ENCODE measurements around the gene SELENOT.

The SELENOT gene

GRCh38 chr3:150609988-150610387 is 6.9 kb downstream of the SELENOT start:
- H3K4me3 ChIP-seq (IDR thresholded peaks at IDR 0.05; ENCODE audit: insufficient read depth, low read depth, low read length) = no peak overlapping the region
- H3K4me1 ChIP-seq (ENCODE audit: low read depth, poor library complexity, severe bottlenecking) = peaks cover 81% of the 10 kb centered on the region
- H2AFZ ChIP-seq (ENCODE audit: low read depth) = no peak overlapping the region

DNA sequence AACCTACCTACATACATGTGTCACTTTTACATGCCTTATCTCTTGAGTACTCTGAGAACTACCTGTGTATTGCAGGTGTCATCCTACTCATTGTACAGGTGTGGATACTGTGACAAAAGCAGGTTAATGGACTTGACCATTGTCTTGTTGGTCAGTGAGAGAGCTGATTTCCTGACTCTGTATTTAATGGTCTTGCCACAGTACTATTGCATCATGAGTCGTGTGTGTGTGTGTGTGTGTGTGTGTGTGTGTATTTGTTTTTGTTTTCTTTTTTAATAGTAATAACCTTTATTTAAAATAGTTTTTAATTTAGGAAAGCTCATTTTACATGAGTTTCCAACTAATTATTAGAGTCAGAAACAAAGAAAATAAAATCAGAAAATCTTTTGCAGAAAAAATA is 7.7 kb downstream of the SELENOT start:
- H3K9ac ChIP-seq = no peak overlapping the region
- TF ChIP-seq, protein P1, sequence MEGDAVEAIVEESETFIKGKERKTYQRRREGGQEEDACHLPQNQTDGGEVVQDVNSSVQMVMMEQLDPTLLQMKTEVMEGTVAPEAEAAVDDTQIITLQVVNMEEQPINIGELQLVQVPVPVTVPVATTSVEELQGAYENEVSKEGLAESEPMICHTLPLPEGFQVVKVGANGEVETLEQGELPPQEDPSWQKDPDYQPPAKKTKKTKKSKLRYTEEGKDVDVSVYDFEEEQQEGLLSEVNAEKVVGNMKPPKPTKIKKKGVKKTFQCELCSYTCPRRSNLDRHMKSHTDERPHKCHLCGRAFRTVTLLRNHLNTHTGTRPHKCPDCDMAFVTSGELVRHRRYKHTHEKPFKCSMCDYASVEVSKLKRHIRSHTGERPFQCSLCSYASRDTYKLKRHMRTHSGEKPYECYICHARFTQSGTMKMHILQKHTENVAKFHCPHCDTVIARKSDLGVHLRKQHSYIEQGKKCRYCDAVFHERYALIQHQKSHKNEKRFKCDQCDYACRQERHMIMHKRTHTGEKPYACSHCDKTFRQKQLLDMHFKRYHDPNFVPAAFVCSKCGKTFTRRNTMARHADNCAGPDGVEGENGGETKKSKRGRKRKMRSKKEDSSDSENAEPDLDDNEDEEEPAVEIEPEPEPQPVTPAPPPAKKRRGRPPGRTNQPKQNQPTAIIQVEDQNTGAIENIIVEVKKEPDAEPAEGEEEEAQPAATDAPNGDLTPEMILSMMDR (conservative IDR thresholded peaks at IDR 0.05; ENCODE audit: low read depth, low read length) = no peak

More at GRCh38 chr3:150609988-150610387, 6.9 kb downstream of the SELENOT start:
- TF ChIP-seq, protein P1 (conservative IDR thresholded peaks at IDR 0.05; ENCODE audit: low read depth, low read length) = no peak
- H3K9ac ChIP-seq = no peak overlapping the region
- H3K36me3 ChIP-seq (ENCODE audit: insufficient read depth) = peaks cover 13% of the 10 kb centered on the region; the same call in 1 of the 2 replicates
- no peaks in the 10 kb centered on the region for H3K27me3 ChIP-seq (ENCODE audit: insufficient read depth, low read depth)
- H3K79me2 ChIP-seq (ENCODE audit: insufficient read depth, low read depth) = peaks cover 96% of the 10 kb centered on the region
- peak overlapping the region; percentile 1; the same call in 1 of the 2 replicates for H3K27ac ChIP-seq
- H3K4me2 ChIP-seq = peak overlapping the region; percentile 99
- H4K20me1 ChIP-seq (ENCODE audit: insufficient read depth) = peaks cover 80% of the 10 kb centered on the region

DNA sequence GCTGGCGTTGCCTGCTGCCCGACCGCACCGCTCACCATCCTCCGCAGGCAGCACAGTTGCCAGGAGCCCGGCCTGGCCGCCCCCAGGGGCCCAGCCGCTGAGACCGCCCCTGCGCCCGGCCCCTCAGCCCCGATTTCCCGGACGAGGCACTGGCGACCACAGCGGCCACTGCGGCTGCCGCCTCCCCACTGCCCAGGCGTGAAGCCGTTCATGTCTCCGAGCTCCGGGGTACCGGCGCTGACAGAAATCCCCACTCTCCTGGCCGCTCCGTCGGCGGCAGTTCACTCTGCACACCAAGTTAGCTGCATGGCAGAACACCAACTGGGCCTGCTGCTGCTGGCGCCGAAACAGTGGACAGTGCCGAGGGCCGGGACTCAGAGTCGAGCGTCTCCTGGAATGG is 8.5 kb downstream of the SELENOT start:
- Histone ChIP-seq H3K9ac (no peak overlapping the region), H3K36me3 (ENCODE audit: insufficient read depth) (peaks cover 10% of the 10 kb centered on the region; the same call in 1 of the 2 replicates), H2AFZ (ENCODE audit: low read depth) (no peak overlapping the region), H3K4me1 (ENCODE audit: low read depth, poor library complexity, severe bottlenecking) (peaks cover 68% of the 10 kb centered on the region), H3K79me2 (ENCODE audit: insufficient read depth, low read depth) (peaks cover 82% of the 10 kb centered on the region), H3K4me3 (IDR thresholded peaks at IDR 0.05; ENCODE audit: insufficient read depth, low read depth, low read length) (no peak overlapping the region), H4K20me1 (ENCODE audit: insufficient read depth) (peaks cover 66% of the 10 kb centered on the region), H3K27ac (no peak overlapping the region), H3K27me3 (ENCODE audit: insufficient read depth, low read depth) (no peaks in the 10 kb centered on the region), H3K4me2 (no peak overlapping the region)
- TF ChIP-seq, protein P1 (conservative IDR thresholded peaks at IDR 0.05; ENCODE audit: low read depth, low read length) = no peak

More for the DNA sequence above, 7.7 kb downstream of the SELENOT start:
- H3K27ac ChIP-seq = no peak overlapping the region
- H3K36me3 ChIP-seq (ENCODE audit: insufficient read depth) = peaks cover 10% of the 10 kb centered on the region; the same call in 1 of the 2 replicates
- H3K4me3 ChIP-seq (IDR thresholded peaks at IDR 0.05; ENCODE audit: insufficient read depth, low read depth, low read length) = no peak overlapping the region
- peak overlapping the region; percentile 99; the same call in 1 of the 2 replicates for H3K4me2 ChIP-seq
- no peaks in the 10 kb centered on the region for H3K27me3 ChIP-seq (ENCODE audit: insufficient read depth, low read depth)
- peaks cover 73% of the 10 kb centered on the region for H4K20me1 ChIP-seq (ENCODE audit: insufficient read depth)
- peaks cover 73% of the 10 kb centered on the region for H3K4me1 ChIP-seq (ENCODE audit: low read depth, poor library complexity, severe bottlenecking)
- H3K79me2 ChIP-seq (ENCODE audit: insufficient read depth, low read depth) = peaks cover 88% of the 10 kb centered on the region
- no peak overlapping the region for H2AFZ ChIP-seq (ENCODE audit: low read depth)

GRCh38 chr3:150612494-150612893 is 9.4 kb downstream of the SELENOT start:
- Histone ChIP-seq H3K4me3 (IDR thresholded peaks at IDR 0.05; ENCODE audit: insufficient read depth, low read depth, low read length) (no peak overlapping the region), H3K4me1 (ENCODE audit: low read depth, poor library complexity, severe bottlenecking) (peaks cover 68% of the 10 kb centered on the region), H3K79me2 (ENCODE audit: insufficient read depth, low read depth) (peaks cover 82% of the 10 kb centered on the region), H2AFZ (ENCODE audit: low read depth) (no peak overlapping the region), H3K9ac (no peak overlapping the region), H3K27ac (no peak overlapping the region), H3K4me2 (peak overlapping the region; percentile 30; the same call in 1 of the 2 replicates), H3K36me3 (ENCODE audit: insufficient read depth) (peaks cover 8% of the 10 kb centered on the region; the same call in 1 of the 2 replicates), H3K27me3 (ENCODE audit: insufficient read depth, low read depth) (no peaks in the 10 kb centered on the region), H4K20me1 (ENCODE audit: insufficient read depth) (peaks cover 66% of the 10 kb centered on the region)
- TF ChIP-seq, protein P1 (conservative IDR thresholded peaks at IDR 0.05; ENCODE audit: low read depth, low read length) = no peak

Measured in KMS-11 (cell line).